Activated CD4-positive, alpha-beta memory T cell treated with anti-CD3 and anti-CD28 coated beads for 36 hours (primary cell): ENCODE results near the gene LOXL4. TPM values are rescaled to one million over a fixed set of nuclear protein-coding genes. Genes with fewer than 3 reads are reported as not detected.

Source experiments
- CTCF ChIA-PET: fragments of 350-600 bp; sonication (Branson Sonifier 250); formaldehyde crosslinking; loops from one replicate; lab custom pipeline; 2021; ENCODE audit warnings: antibody characterized with exemption, inconsistent platforms; lab: Charles Lee
- POLR2A ChIA-PET: fragments of 350-600 bp; sonication (Branson Sonifier 250); formaldehyde crosslinking; loops from one replicate; lab custom pipeline; 2021; ENCODE audit warnings: antibody characterized with exemption; lab: Charles Lee
- DNase-seq: peaks from one replicate; pipeline ENCODE4 v3.0.0-alpha.2; 2020
- H3K27ac Mint-ChIP-seq: one replicate; pipeline ENCODE4 v1.8.0; 2021; ENCODE audit warnings: mixed read lengths
- H3K27me3 Mint-ChIP-seq: one replicate; pipeline ENCODE4 v1.8.0; 2021; ENCODE audit warnings: mixed read lengths
- H3K36me3 Mint-ChIP-seq: one replicate; pipeline ENCODE4 v1.8.0; 2021; ENCODE audit warnings: mixed read lengths
- H3K4me1 Mint-ChIP-seq: one replicate; pipeline ENCODE4 v1.8.0; 2021; ENCODE audit warnings: low read depth, mixed read lengths
- H3K4me3 Mint-ChIP-seq: one replicate; pipeline ENCODE4 v1.8.0; 2021; ENCODE audit warnings: mild to moderate bottlenecking, mixed read lengths
- H3K9me3 Mint-ChIP-seq: one replicate; pipeline ENCODE4 v1.8.0; 2021; ENCODE audit warnings: mixed read lengths
- intact Hi-C: fragments of 100-400 bp; cut with micrococcal nuclease; formaldehyde crosslinking; loops from one replicate; pipeline ENCODE4 v1.15.1; 2023
- total RNA-seq, 2 experiments: library from RNA; stranded (reverse); gene quantifications; one replicate each; pipeline ENCODE4 v1.2.3, GENCODE V29; 2021

LOXL4 gene
- total RNA-seq, 2 experiments from 2014 or later, result not detected

- CTCF ChIA-PET, result no interaction called here
- H3K36me3 Mint-ChIP-seq, result no peaks in the 10 kb centered on the region
- H3K27me3 Mint-ChIP-seq, result peaks cover 42% of the 10 kb centered on the region
- H3K27ac Mint-ChIP-seq, result no peak overlapping the region
- H3K9me3 Mint-ChIP-seq, result no peaks in the 10 kb centered on the region
- no peak overlapping the region for H3K4me3 Mint-ChIP-seq
- H3K4me1 Mint-ChIP-seq, result peaks cover 1% of the 10 kb centered on the region
- POLR2A ChIA-PET, result no interaction called here
- DNase-seq, result no peak
- intact Hi-C loops, result no loop called here
Measured at GRCh38 chr10:98270073-98270740, 2.2 kb upstream of the LOXL4 start.

- intact Hi-C loops, result no loop called here
- CTCF ChIA-PET, result no interaction called here
- peaks cover 40% of the 10 kb centered on the region for H3K27me3 Mint-ChIP-seq
- H3K36me3 Mint-ChIP-seq, result no peaks in the 10 kb centered on the region
- H3K9me3 Mint-ChIP-seq, result no peaks in the 10 kb centered on the region
- no peak overlapping the region for H3K27ac Mint-ChIP-seq
- DNase-seq, result no peak
- peaks cover 1% of the 10 kb centered on the region for H3K4me1 Mint-ChIP-seq
- no peak overlapping the region for H3K4me3 Mint-ChIP-seq
- POLR2A ChIA-PET, result no interaction called here
Measured at GRCh38 chr10:98269435-98269912, 1.5 kb upstream of the LOXL4 start.

- Mint-ChIP-seq H3K36me3 (no peaks in the 10 kb centered on the region), H3K9me3 (no peaks in the 10 kb centered on the region), H3K4me3 (peak overlapping the region; percentile 50), H3K27ac (no peak overlapping the region), H3K4me1 (peaks cover 1% of the 10 kb centered on the region), H3K27me3 (peaks cover 39% of the 10 kb centered on the region)
- no peak for DNase-seq
- ChIA-PET POLR2A (interaction anchor here (0.7 kb wide), 1 partner anchor 166 kb away, joined by 3 read pairs; no protein-coding TSS in a partner anchor), CTCF (interaction anchor here (3.1 kb wide), 1 partner anchor 98 kb away, joined by 10 read pairs; no protein-coding TSS in a partner anchor)
- intact Hi-C loops, result no loop called here
Measured at GRCh38 chr10:98268694-98269431, 869 bp upstream of the LOXL4 start.

- Mint-ChIP-seq H3K9me3 (no peaks in the 10 kb centered on the region), H3K36me3 (no peaks in the 10 kb centered on the region), H3K4me1 (peaks cover 1% of the 10 kb centered on the region), H3K4me3 (peak overlapping the region; percentile 39), H3K27me3 (peaks cover 39% of the 10 kb centered on the region), H3K27ac (no peak overlapping the region)
- ChIA-PET POLR2A (interaction anchor here (0.5 kb wide), 1 partner anchor 82 kb away, joined by 3 read pairs; no protein-coding TSS in a partner anchor), CTCF (interaction anchor here (0.6 to 3.1 kb wide), 2 partner anchors 97 to 1125 kb away, joined by 3 to 10 read pairs; no protein-coding TSS in a partner anchor)
- intact Hi-C loops, result no loop called here
- DNase-seq, result no peak
Measured at GRCh38 chr10:98267069-98267893, 713 bp downstream of the LOXL4 start.

- no peak for DNase-seq
- Mint-ChIP-seq H3K27me3 (peaks cover 39% of the 10 kb centered on the region), H3K4me1 (peaks cover 1% of the 10 kb centered on the region), H3K4me3 (no peak overlapping the region), H3K36me3 (no peaks in the 10 kb centered on the region), H3K9me3 (no peaks in the 10 kb centered on the region), H3K27ac (no peak overlapping the region)
- ChIA-PET POLR2A (no interaction called here), CTCF (interaction anchor here (0.6 to 3.1 kb wide), 2 partner anchors 96 to 1126 kb away, joined by 3 to 10 read pairs; no protein-coding TSS in a partner anchor)
- intact Hi-C loops, result no loop called here
Measured at GRCh38 chr10:98266647-98267046, 1.3 kb downstream of the LOXL4 start.

GRCh38 chr10:98265403-98266378, 2.3 kb downstream of the LOXL4 start:
- Mint-ChIP-seq H3K36me3 (no peaks in the 10 kb centered on the region), H3K27me3 (peaks cover 39% of the 10 kb centered on the region), H3K9me3 (no peaks in the 10 kb centered on the region), H3K4me3 (no peak overlapping the region), H3K4me1 (peaks cover 1% of the 10 kb centered on the region), H3K27ac (no peak overlapping the region)
- CTCF ChIA-PET, result interaction anchor here (1.1 to 3.1 kb wide), 2 partner anchors 94 to 95 kb away, joined by 4 to 10 read pairs; no protein-coding TSS in a partner anchor
- POLR2A ChIA-PET, result no interaction called here
- DNase-seq, result no peak
- intact Hi-C loops, result no loop called here

- CTCF ChIA-PET, result interaction anchor here (1.1 kb wide), 1 partner anchor 93 kb away, joined by 4 read pairs; no protein-coding TSS in a partner anchor
- intact Hi-C loops, result no loop called here
- Mint-ChIP-seq H3K4me3 (no peak overlapping the region), H3K9me3 (no peaks in the 10 kb centered on the region), H3K27ac (no peak overlapping the region), H3K4me1 (peaks cover 1% of the 10 kb centered on the region), H3K27me3 (peaks cover 29% of the 10 kb centered on the region), H3K36me3 (no peaks in the 10 kb centered on the region)
- DNase-seq, result no peak
- POLR2A ChIA-PET, result no interaction called here
Measured at GRCh38 chr10:98264378-98265065, 3.5 kb downstream of the LOXL4 start.

- Mint-ChIP-seq H3K4me3 (no peak overlapping the region), H3K27me3 (peaks cover 19% of the 10 kb centered on the region), H3K36me3 (no peaks in the 10 kb centered on the region), H3K27ac (no peak overlapping the region), H3K4me1 (no peaks in the 10 kb centered on the region), H3K9me3 (no peaks in the 10 kb centered on the region)
- ChIA-PET POLR2A (no interaction called here), CTCF (interaction anchor here (0.9 to 1.6 kb wide), 3 partner anchors 47 to 163 kb away, joined by 3 to 5 read pairs (median 5); no protein-coding TSS in a partner anchor)
- intact Hi-C loops, result no loop called here
- DNase-seq, result no peak
Measured at GRCh38 chr10:98263088-98263487, 4.9 kb downstream of the LOXL4 start.

GRCh38 chr10:98262571-98262970, 5.4 kb downstream of the LOXL4 start:
- Mint-ChIP-seq H3K4me3 (no peak overlapping the region), H3K27me3 (peaks cover 16% of the 10 kb centered on the region)
- peak; percentile 23 for DNase-seq

GRCh38 chr10:98261436-98262277, 6.3 kb downstream of the LOXL4 start:
- H3K4me3 Mint-ChIP-seq, result no peak overlapping the region
- H3K36me3 Mint-ChIP-seq, result no peaks in the 10 kb centered on the region

More at GRCh38 chr10:98262571-98262970, 5.4 kb downstream of the LOXL4 start:
- CTCF ChIA-PET, result interaction anchor here (0.9 to 1.6 kb wide), 4 partner anchors 35 to 164 kb away, joined by 3 to 5 read pairs (median 4); no protein-coding TSS in a partner anchor
- Mint-ChIP-seq H3K36me3 (no peaks in the 10 kb centered on the region), H3K9me3 (no peaks in the 10 kb centered on the region), H3K4me1 (no peaks in the 10 kb centered on the region), H3K27ac (no peak overlapping the region)
- intact Hi-C loops, result no loop called here
- POLR2A ChIA-PET, result no interaction called here

More at GRCh38 chr10:98261436-98262277, 6.3 kb downstream of the LOXL4 start:
- Mint-ChIP-seq H3K4me1 (no peaks in the 10 kb centered on the region), H3K9me3 (no peaks in the 10 kb centered on the region), H3K27me3 (peaks cover 7% of the 10 kb centered on the region), H3K27ac (no peak overlapping the region)
- intact Hi-C loops, result no loop called here
- POLR2A ChIA-PET, result no interaction called here
- no peak for DNase-seq
- CTCF ChIA-PET, result interaction anchor here (0.9 kb wide), 1 partner anchor 35 kb away, joined by 3 read pairs; no protein-coding TSS in a partner anchor
